ENCODE results near the gene C9orf72. TPM values are rescaled to one million over a fixed set of nuclear protein-coding genes. Genes with fewer than 3 reads are reported as not detected.
"Not testable (repeated sequence)": the region's sequence is repeated elsewhere in the genome, so short reads cannot be mapped to it uniquely, and the experiment has no call there.

Gene C9orf72
- total and polyA plus RNA-seq, 3 experiments from 2014 or later: 3.9 to 6.3 (median 5.5) TPM

- H3K36me3 ChIP-seq (ENCODE audit: insufficient read depth, low read length): no peaks in the 10 kb centered on the region
- H3K9me3 Mint-ChIP-seq: no peaks in the 10 kb centered on the region
- H3K9me3 ChIP-seq (ENCODE audit: low read length): no peaks in the 10 kb centered on the region
- DNase-seq: no peak
- peaks cover 0 to 8% (median 7%) of the 10 kb centered on the region in 3 donors for H3K36me3 Mint-ChIP-seq
- no peaks in the 10 kb centered on the region for H3K27me3 ChIP-seq (ENCODE audit: insufficient read depth, low read length, poor library complexity, severe bottlenecking)
- no peaks in the 10 kb centered on the region for H3K4me1 Mint-ChIP-seq
- H3K27ac Mint-ChIP-seq: no peak overlapping the region
- ChIA-PET CTCF (no interaction called here), POLR2A (no interaction called here)
- H3K27me3 Mint-ChIP-seq: peaks cover 4% of the 10 kb centered on the region in 2 donors
- H3K4me3 Mint-ChIP-seq: no peak overlapping the region
- H3K27ac ChIP-seq (ENCODE audit: low read depth, low read length): no peak overlapping the region
- H3K4me1 ChIP-seq (ENCODE audit: insufficient read depth, low read length): no peaks in the 10 kb centered on the region
- H3K4me3 ChIP-seq (ENCODE audit: low read length): no peak overlapping the region
These were observed 55.3 kb downstream of the C9orf72 start for GRCh38 chr9:27518006-27518405.

GRCh38 chr9:27514551-27514950 is 58.7 kb downstream of the C9orf72 start:
- DNase-seq: no peak
- no peak overlapping the region for H3K4me3 ChIP-seq (ENCODE audit: low read length)
- H3K36me3 ChIP-seq (ENCODE audit: insufficient read depth, low read length): no peaks in the 10 kb centered on the region
- peaks cover 0 to 8% (median 0%) of the 10 kb centered on the region in 3 donors for H3K36me3 Mint-ChIP-seq
- no peaks in the 10 kb centered on the region for H3K27me3 ChIP-seq (ENCODE audit: insufficient read depth, low read length, poor library complexity, severe bottlenecking)
- H3K4me3 Mint-ChIP-seq: no peak overlapping the region
- H3K9me3 Mint-ChIP-seq: no peaks in the 10 kb centered on the region
- ChIA-PET CTCF (interaction anchor here (0.6 kb wide), 1 partner anchor 7 kb away, joined by 3 read pairs; no protein-coding TSS in a partner anchor), POLR2A (no interaction called here)
- no peak overlapping the region for H3K27ac Mint-ChIP-seq
- H3K9me3 ChIP-seq (ENCODE audit: low read length): no peaks in the 10 kb centered on the region
- H3K4me1 ChIP-seq (ENCODE audit: insufficient read depth, low read length): no peaks in the 10 kb centered on the region
- H3K27ac ChIP-seq (ENCODE audit: low read depth, low read length): no peak overlapping the region
- H3K4me1 Mint-ChIP-seq: no peaks in the 10 kb centered on the region
- H3K27me3 Mint-ChIP-seq: no peaks in the 10 kb centered on the region

GRCh38 chr9:27511771-27512170 is 61.5 kb downstream of the C9orf72 start:
- Mint-ChIP-seq H3K4me3 (no peak overlapping the region), H3K36me3 (peaks cover 0 to 7% (median 7%) of the 10 kb centered on the region in 3 donors), H3K9me3 (no peaks in the 10 kb centered on the region), H3K27ac (no peak overlapping the region), H3K4me1 (no peaks in the 10 kb centered on the region), H3K27me3 (peaks cover 0 to 3% of the 10 kb centered on the region in 2 donors)
- H3K36me3 ChIP-seq (ENCODE audit: insufficient read depth, low read length): no peaks in the 10 kb centered on the region
- no peaks in the 10 kb centered on the region for H3K4me1 ChIP-seq (ENCODE audit: insufficient read depth, low read length)
- H3K27me3 ChIP-seq (ENCODE audit: insufficient read depth, low read length, poor library complexity, severe bottlenecking): no peaks in the 10 kb centered on the region
- CTCF ChIA-PET: no interaction called here
- H3K4me3 ChIP-seq (ENCODE audit: low read length): no peak overlapping the region
- H3K27ac ChIP-seq (ENCODE audit: low read depth, low read length): no peak overlapping the region
- DNase-seq: no peak
- POLR2A ChIA-PET: no interaction called here
- H3K9me3 ChIP-seq (ENCODE audit: low read length): no peaks in the 10 kb centered on the region

GRCh38 chr9:27510780-27511179 is 62.5 kb downstream of the C9orf72 start:
- Mint-ChIP-seq H3K4me3 (no peak overlapping the region), H3K36me3 (peaks cover 0 to 7% (median 7%) of the 10 kb centered on the region in 3 donors), H3K4me1 (no peaks in the 10 kb centered on the region), H3K27ac (no peak overlapping the region), H3K27me3 (peaks cover 0 to 3% of the 10 kb centered on the region in 2 donors), H3K9me3 (no peaks in the 10 kb centered on the region)
- Histone ChIP-seq H3K9me3 (ENCODE audit: low read length) (no peaks in the 10 kb centered on the region), H3K36me3 (ENCODE audit: insufficient read depth, low read length) (no peaks in the 10 kb centered on the region), H3K4me3 (ENCODE audit: low read length) (no peak overlapping the region), H3K27me3 (ENCODE audit: insufficient read depth, low read length, poor library complexity, severe bottlenecking) (no peaks in the 10 kb centered on the region), H3K4me1 (ENCODE audit: insufficient read depth, low read length) (no peaks in the 10 kb centered on the region), H3K27ac (ENCODE audit: low read depth, low read length) (no peak overlapping the region)
- CTCF ChIA-PET: no interaction called here
- POLR2A ChIA-PET: no interaction called here
- no peak for DNase-seq

GRCh38 chr9:27506981-27507380 is 66.3 kb downstream of the C9orf72 start:
- Mint-ChIP-seq H3K27me3 (peaks cover 0 to 5% of the 10 kb centered on the region in 2 donors), H3K36me3 (peaks cover 0 to 8% (median 0%) of the 10 kb centered on the region in 3 donors), H3K4me3 (no peak overlapping the region), H3K27ac (no peak overlapping the region), H3K4me1 (no peaks in the 10 kb centered on the region), H3K9me3 (no peaks in the 10 kb centered on the region)
- H3K27me3 ChIP-seq (ENCODE audit: insufficient read depth, low read length, poor library complexity, severe bottlenecking): no peaks in the 10 kb centered on the region
- no peak overlapping the region for H3K4me3 ChIP-seq (ENCODE audit: low read length)
- no peak overlapping the region for H3K27ac ChIP-seq (ENCODE audit: low read depth, low read length)
- ChIA-PET POLR2A (no interaction called here), CTCF (no interaction called here)
- H3K4me1 ChIP-seq (ENCODE audit: insufficient read depth, low read length): no peaks in the 10 kb centered on the region
- DNase-seq: no peak
- H3K9me3 ChIP-seq (ENCODE audit: low read length): no peaks in the 10 kb centered on the region
- no peaks in the 10 kb centered on the region for H3K36me3 ChIP-seq (ENCODE audit: insufficient read depth, low read length)

- peaks cover 0 to 14% (median 0%) of the 10 kb centered on the region in 3 donors for H3K36me3 Mint-ChIP-seq
- Histone ChIP-seq H3K4me1 (ENCODE audit: insufficient read depth, low read length) (no peaks in the 10 kb centered on the region), H3K4me3 (ENCODE audit: low read length) (no peak overlapping the region), H3K27me3 (ENCODE audit: insufficient read depth, low read length, poor library complexity, severe bottlenecking) (no peaks in the 10 kb centered on the region), H3K27ac (ENCODE audit: low read depth, low read length) (no peak overlapping the region), H3K36me3 (ENCODE audit: insufficient read depth, low read length) (no peaks in the 10 kb centered on the region), H3K9me3 (ENCODE audit: low read length) (no peaks in the 10 kb centered on the region)
- no peaks in the 10 kb centered on the region for H3K9me3 Mint-ChIP-seq
- H3K27ac Mint-ChIP-seq: no peak overlapping the region
- H3K4me3 Mint-ChIP-seq: no peak overlapping the region
- DNase-seq: no peak
- ChIA-PET CTCF (no interaction called here), POLR2A (no interaction called here)
- no peaks in the 10 kb centered on the region for H3K4me1 Mint-ChIP-seq
- H3K27me3 Mint-ChIP-seq: peaks cover 5 to 6% of the 10 kb centered on the region in 2 donors
These were observed 67.5 kb downstream of the C9orf72 start for GRCh38 chr9:27505744-27506161.

- H3K36me3 ChIP-seq (ENCODE audit: insufficient read depth, low read length): no peaks in the 10 kb centered on the region
- no peaks in the 10 kb centered on the region for H3K4me1 ChIP-seq (ENCODE audit: insufficient read depth, low read length)
- Mint-ChIP-seq H3K36me3 (peaks cover 0 to 19% (median 0%) of the 10 kb centered on the region in 3 donors), H3K4me3 (no peak overlapping the region), H3K27me3 (peaks cover 5 to 6% of the 10 kb centered on the region in 2 donors), H3K4me1 (no peaks in the 10 kb centered on the region), H3K9me3 (no peaks in the 10 kb centered on the region), H3K27ac (no peak overlapping the region)
- no peaks in the 10 kb centered on the region for H3K27me3 ChIP-seq (ENCODE audit: insufficient read depth, low read length, poor library complexity, severe bottlenecking)
- H3K4me3 ChIP-seq (ENCODE audit: low read length): no peak overlapping the region
- no peaks in the 10 kb centered on the region for H3K9me3 ChIP-seq (ENCODE audit: low read length)
- CTCF ChIA-PET: no interaction called here
- DNase-seq: no peak
- H3K27ac ChIP-seq (ENCODE audit: low read depth, low read length): no peak overlapping the region
- POLR2A ChIA-PET: no interaction called here
These were observed 69.0 kb downstream of the C9orf72 start for GRCh38 chr9:27504259-27504658.

- H3K9me3 Mint-ChIP-seq: no peaks in the 10 kb centered on the region
- no peak for DNase-seq
These were observed 69.7 kb downstream of the C9orf72 start for GRCh38 chr9:27503623-27504022.

GRCh38 chr9:27500902-27501301 is 72.4 kb downstream of the C9orf72 start:
- H3K4me3 ChIP-seq (ENCODE audit: low read length); CTCF ChIA-PET: not testable (repeated sequence)

More at GRCh38 chr9:27503623-27504022, 69.7 kb downstream of the C9orf72 start:
- Mint-ChIP-seq H3K27ac (no peak overlapping the region), H3K4me1 (no peaks in the 10 kb centered on the region), H3K36me3 (peaks cover 0 to 19% (median 0%) of the 10 kb centered on the region in 3 donors), H3K27me3 (peaks cover 5 to 6% of the 10 kb centered on the region in 2 donors), H3K4me3 (no peak overlapping the region)
- Histone ChIP-seq H3K4me3 (ENCODE audit: low read length) (no peak overlapping the region), H3K36me3 (ENCODE audit: insufficient read depth, low read length) (no peaks in the 10 kb centered on the region), H3K27ac (ENCODE audit: low read depth, low read length) (no peak overlapping the region), H3K4me1 (ENCODE audit: insufficient read depth, low read length) (no peaks in the 10 kb centered on the region), H3K9me3 (ENCODE audit: low read length) (no peaks in the 10 kb centered on the region), H3K27me3 (ENCODE audit: insufficient read depth, low read length, poor library complexity, severe bottlenecking) (no peaks in the 10 kb centered on the region)
- ChIA-PET POLR2A (no interaction called here), CTCF (no interaction called here)

More at GRCh38 chr9:27500902-27501301, 72.4 kb downstream of the C9orf72 start:
- H3K4me3 Mint-ChIP-seq; H3K4me1 Mint-ChIP-seq; H3K27me3 ChIP-seq (ENCODE audit: insufficient read depth, low read length, poor library complexity, severe bottlenecking); H3K27ac ChIP-seq (ENCODE audit: low read depth, low read length); H3K27me3 Mint-ChIP-seq; H3K36me3 ChIP-seq (ENCODE audit: insufficient read depth, low read length); H3K9me3 Mint-ChIP-seq; H3K9me3 ChIP-seq (ENCODE audit: low read length); H3K27ac Mint-ChIP-seq; POLR2A ChIA-PET; DNase-seq; H3K4me1 ChIP-seq (ENCODE audit: insufficient read depth, low read length): not testable (repeated sequence)
- H3K36me3 Mint-ChIP-seq: peaks cover 0 to 12% (median 0%) of the 10 kb centered on the region in 3 donors
